Endothelial cell (in vitro differentiated cells): Measurements from ENCODE around the gene SCO2. TPM values are rescaled to one million over a fixed set of nuclear protein-coding genes. Genes with fewer than 3 reads are reported as not detected.

Experiments
- DNase-seq: peaks from one replicate; pipeline ENCODE4 v3.0.0; 2021; ENCODE audit warnings: low spot score
- H3K27ac Mint-ChIP-seq: one replicate; pipeline ENCODE4 v1.8.0; 2021; ENCODE audit warnings: mixed read lengths, inconsistent platforms; ENCODE audit not compliant: unreplicated experiment
- H3K27me3 Mint-ChIP-seq: one replicate; pipeline ENCODE4 v1.8.0; 2021; ENCODE audit warnings: mild to moderate bottlenecking, moderate library complexity, mixed read lengths, inconsistent platforms; ENCODE audit not compliant: unreplicated experiment
- H3K36me3 Mint-ChIP-seq: one replicate; pipeline ENCODE4 v1.8.0; 2021; ENCODE audit warnings: mild to moderate bottlenecking, low read depth, mixed read lengths, inconsistent platforms; ENCODE audit not compliant: unreplicated experiment
- H3K4me1 Mint-ChIP-seq: one replicate; pipeline ENCODE4 v1.8.0; 2021; ENCODE audit warnings: mild to moderate bottlenecking, mixed read lengths, inconsistent platforms; ENCODE audit not compliant: unreplicated experiment
- H3K4me3 Mint-ChIP-seq: one replicate; pipeline ENCODE4 v1.8.0; 2021; ENCODE audit warnings: mild to moderate bottlenecking, mixed read lengths, inconsistent platforms; ENCODE audit not compliant: unreplicated experiment
- H3K9me3 Mint-ChIP-seq: one replicate; pipeline ENCODE4 v1.8.0; 2021; ENCODE audit warnings: mixed read lengths, inconsistent platforms; ENCODE audit not compliant: unreplicated experiment
- total RNA-seq: library from RNA; stranded (reverse); fragmentation: NEBNext Ultra II Directional; extraction: Animal tissue kit (Norgen Biotek cat#: 25700); gene quantifications from one replicate; pipeline ENCODE4 v1.2.1, GENCODE V29; 2021; ENCODE audit not compliant: unreplicated experiment
- TF ChIP-seq, protein P1 (sequence below): fragments of 200-600 bp; sonication (generic); IDR thresholded peaks from one replicate; pipeline ENCODE4 v1.5.0; 2021; ENCODE audit warnings: antibody characterized with exemption; ENCODE audit not compliant: unreplicated experiment

SCO2 gene
- total RNA-seq, 1 donor from 2014 or later: 1.1 TPM

DNA sequence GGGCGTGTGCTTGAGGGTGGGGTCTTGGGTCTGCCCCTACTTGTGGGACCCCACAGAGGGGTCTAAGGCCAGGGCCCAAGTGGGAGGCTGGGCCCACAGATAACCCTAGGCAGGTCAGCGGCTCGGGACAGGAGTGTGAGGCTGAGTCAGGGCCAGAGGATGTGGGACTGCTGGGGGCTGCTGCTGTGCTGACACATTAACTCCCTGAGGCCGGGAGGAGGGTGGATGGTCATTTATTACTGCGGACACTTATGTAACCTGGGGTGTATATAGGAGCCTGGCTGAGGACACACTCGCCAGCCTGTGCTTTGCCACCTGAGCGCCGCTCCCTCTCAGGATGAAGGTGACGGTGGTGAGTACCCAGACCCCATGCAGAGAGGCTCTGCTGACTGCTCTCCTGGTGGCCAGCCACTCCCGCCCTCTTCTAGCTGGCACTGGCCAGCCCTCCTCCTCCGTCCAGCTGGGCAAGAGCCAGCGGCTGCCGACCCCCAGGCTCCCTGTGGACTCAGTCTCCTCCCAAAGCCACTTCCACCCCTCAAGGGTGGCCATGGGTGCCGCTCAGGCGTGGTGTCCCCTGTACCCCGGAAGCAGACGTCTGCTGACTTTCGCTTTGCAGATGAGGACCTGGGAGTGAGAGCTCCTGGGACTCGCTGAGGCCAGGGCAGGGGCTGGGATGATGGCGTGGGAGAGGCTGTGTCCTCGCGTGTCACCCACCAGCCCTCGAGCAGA lies 38.7 kb downstream of the SCO2 start, which contains the start of gene MIOX:
MIOX (plus strand) TSS at position 299 of the 729 bp plus-strand sequence; CDS start at position 338, 39 bp downstream.
- Mint-ChIP-seq H3K36me3 (no peaks in the 10 kb centered on the region), H3K27me3 (peaks cover 9% of the 10 kb centered on the region), H3K27ac (no peak within 1 kb of the TSS), H3K4me1 (peaks cover 7% of the 10 kb centered on the region), H3K4me3 (no peak within 1 kb of the TSS), H3K9me3 (no peaks in the 10 kb centered on the region)
- TF ChIP-seq, protein P1, sequence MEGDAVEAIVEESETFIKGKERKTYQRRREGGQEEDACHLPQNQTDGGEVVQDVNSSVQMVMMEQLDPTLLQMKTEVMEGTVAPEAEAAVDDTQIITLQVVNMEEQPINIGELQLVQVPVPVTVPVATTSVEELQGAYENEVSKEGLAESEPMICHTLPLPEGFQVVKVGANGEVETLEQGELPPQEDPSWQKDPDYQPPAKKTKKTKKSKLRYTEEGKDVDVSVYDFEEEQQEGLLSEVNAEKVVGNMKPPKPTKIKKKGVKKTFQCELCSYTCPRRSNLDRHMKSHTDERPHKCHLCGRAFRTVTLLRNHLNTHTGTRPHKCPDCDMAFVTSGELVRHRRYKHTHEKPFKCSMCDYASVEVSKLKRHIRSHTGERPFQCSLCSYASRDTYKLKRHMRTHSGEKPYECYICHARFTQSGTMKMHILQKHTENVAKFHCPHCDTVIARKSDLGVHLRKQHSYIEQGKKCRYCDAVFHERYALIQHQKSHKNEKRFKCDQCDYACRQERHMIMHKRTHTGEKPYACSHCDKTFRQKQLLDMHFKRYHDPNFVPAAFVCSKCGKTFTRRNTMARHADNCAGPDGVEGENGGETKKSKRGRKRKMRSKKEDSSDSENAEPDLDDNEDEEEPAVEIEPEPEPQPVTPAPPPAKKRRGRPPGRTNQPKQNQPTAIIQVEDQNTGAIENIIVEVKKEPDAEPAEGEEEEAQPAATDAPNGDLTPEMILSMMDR: no peak
- DNase-seq: no peak

DNA sequence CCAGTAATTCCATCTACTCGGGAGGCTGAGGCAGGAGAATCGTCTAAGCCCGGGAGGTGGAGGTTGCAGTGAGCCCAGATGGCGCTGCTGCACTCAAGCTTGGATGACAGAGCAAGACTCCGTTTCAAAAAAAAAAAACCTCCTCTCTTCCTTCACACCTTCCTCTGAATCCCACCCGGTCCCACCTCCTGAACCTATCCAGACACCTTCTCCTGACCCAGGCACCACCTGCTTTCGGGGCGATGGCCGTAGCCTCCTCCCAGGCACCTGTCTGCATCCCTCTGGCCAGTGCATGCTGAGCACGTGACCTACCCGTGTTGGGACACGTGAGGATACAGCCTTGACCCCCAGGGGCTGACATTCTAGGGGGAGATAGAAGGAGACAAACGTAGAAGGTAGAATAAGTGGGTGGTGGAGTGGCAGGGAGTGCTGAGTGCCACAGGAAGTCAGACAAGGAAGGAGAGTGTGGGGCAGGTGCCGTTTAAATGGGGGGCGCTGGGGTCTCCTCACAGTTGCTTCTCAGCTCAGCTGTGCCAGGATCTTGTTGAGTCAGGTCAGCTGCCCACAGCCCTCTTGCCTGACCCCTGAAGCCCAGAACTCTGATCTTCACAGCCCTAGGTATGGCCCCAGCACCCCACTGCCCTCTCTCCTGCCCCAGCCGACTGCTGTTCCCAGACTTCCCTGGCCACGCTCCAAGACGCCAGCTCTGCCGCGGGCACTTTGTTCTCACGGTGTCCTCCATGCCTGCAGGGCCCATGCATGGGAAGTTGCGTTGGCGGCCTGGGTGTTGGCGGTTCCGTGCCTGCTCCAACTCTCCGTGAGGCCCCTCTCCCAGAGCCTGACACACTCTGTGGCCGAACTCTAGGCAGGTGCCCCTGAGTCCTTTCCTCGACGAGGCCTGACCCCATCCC lies 39.9 kb downstream of the SCO2 start:
- Mint-ChIP-seq H3K4me3 (no peak overlapping the region), H3K27me3 (peaks cover 10% of the 10 kb centered on the region), H3K36me3 (no peaks in the 10 kb centered on the region), H3K9me3 (no peaks in the 10 kb centered on the region), H3K4me1 (no peaks in the 10 kb centered on the region), H3K27ac (no peak overlapping the region)
- TF ChIP-seq, protein P1: no peak
- DNase-seq: no peak

DNA sequence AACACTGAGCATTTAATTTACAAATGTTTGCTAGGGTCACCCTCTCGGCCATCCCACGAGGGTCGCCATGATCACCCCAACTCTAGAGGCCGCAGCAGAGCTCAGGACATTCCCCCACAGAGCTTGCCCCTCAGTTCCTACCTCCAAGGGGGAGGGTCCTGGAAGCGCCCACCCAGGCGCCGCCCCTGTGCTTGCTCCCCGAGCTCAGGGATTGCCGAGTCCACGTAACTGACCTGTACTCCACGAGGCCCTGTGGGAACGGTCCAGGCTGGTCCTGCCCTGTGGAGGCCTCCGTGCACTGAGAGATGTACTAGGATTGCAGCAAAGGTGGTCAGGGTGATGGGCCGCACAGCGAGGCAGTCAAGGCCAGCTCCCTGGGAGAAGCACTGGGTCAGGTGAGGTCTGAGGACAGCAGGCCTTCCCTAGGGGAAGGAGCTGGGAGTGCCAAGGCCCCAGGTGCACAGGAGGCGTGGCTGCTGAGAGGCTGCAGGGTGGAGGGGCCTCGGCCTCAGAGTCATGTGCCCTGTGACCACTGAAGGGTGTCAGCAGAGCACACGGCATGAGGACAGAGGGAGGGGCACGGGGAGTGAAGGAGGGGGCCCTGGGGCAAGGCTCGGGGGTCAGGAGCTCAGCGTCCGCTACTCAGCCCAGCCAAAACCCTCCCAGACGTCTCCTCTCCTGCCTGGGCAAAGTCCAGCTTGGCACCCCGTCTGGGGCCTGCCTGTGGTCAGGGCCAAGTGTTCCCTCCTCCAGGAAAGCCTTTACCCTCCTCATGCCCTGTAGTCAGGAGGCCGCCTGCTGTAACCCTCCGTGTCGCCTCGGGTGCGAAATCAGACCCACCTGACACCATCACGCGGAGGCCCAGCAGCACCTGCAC lies 41.2 kb downstream of the SCO2 start:
- DNase-seq: no peak
- TF ChIP-seq, protein P1: no peak
- no peaks in the 10 kb centered on the region for H3K9me3 Mint-ChIP-seq
- peaks cover 20% of the 10 kb centered on the region for H3K27me3 Mint-ChIP-seq
- H3K4me3 Mint-ChIP-seq: no peak overlapping the region
- H3K27ac Mint-ChIP-seq: no peak overlapping the region
- H3K36me3 Mint-ChIP-seq: no peaks in the 10 kb centered on the region
- H3K4me1 Mint-ChIP-seq: no peaks in the 10 kb centered on the region

DNA sequence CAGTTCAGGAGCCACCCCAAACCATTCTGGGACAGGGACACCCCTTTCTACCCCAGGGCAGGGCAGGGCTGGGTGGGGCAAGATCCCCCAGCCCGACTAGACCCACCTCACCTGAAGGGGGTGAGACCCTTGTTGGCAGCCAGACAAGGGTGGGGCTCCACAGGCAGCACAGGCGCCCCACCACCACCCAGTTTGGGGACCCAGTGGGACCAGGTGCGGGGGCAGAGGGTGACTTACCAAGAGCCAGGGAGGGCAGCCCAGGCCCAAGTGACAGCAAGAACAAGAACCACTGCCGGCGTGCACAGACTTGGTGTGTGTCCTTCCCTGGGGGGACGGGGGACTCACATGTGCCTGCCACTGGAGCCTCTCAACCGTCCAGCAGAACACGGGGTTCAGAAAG lies 41.8 kb downstream of the SCO2 start:
- H3K27ac Mint-ChIP-seq: no peak overlapping the region
- H3K4me3 Mint-ChIP-seq: no peak overlapping the region
- DNase-seq: no peak
- peaks cover 24% of the 10 kb centered on the region for H3K27me3 Mint-ChIP-seq
- no peaks in the 10 kb centered on the region for H3K9me3 Mint-ChIP-seq
- no peaks in the 10 kb centered on the region for H3K36me3 Mint-ChIP-seq
- TF ChIP-seq, protein P1: no peak
- H3K4me1 Mint-ChIP-seq: no peaks in the 10 kb centered on the region
